T follicular helper cell (primary cell): Measurements from ENCODE around the gene SATL1.
"Not testable (repeated sequence)": the region's sequence is repeated elsewhere in the genome, so short reads cannot be mapped to it uniquely, and the experiment has no call there.

ENCODE experiments used
- DNase-seq: peaks from one replicate; pipeline ENCODE4 v3.0.0-alpha.2; 2020; ENCODE audit warnings: low read depth
- total RNA-seq, 2 experiments: gene quantifications; one replicate each; lab custom pipeline; 2026; lab: John Stamatoyannopoulos, UW

The SATL1 gene, protein sequence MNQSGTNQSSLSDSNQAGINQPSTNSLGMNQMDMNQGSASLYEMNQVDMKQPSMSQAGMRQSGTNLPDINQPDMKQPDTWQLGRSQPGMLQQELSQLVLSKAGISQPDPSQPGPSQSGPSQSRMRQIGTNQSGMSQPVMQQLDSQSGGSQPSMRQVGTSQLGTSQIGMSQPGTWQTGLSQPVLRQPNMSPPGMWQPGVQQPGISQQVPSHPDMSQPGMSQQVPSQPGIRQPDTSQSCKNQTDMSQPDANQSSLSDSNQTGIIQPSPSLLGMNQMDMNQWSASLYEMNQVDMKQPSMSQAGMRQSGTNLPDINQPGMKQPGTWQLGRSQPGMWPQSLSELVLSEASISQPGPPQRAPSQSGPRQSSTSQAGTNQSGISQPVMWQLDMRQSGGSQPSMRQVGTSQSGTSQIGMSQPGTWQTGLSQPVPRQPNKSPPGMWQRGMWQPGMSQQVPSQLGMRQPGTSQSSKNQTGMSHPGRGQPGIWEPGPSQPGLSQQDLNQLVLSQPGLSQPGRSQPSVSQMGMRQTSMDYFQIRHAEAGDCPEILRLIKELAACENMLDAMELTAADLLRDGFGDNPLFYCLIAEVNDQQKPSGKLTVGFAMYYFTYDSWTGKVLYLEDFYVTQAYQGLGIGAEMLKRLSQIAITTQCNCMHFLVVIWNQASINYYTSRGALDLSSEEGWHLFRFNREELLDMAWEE
- 0 to 0.06 reads per million in 2 experiments for total RNA-seq

- no peak for DNase-seq
These were observed at the start of gene SATL1, which contains the start of gene ZNF711 for GRCh38 chrX:85243761-85244449. TSS of gene SATL1 (minus strand) at chrX:85243779. CDS start at chrX:85108968, 134,811 bp downstream. TSS of gene ZNF711 (plus strand) at chrX:85243991. CDS start at chrX:85247573, 3,582 bp downstream.

DNA sequence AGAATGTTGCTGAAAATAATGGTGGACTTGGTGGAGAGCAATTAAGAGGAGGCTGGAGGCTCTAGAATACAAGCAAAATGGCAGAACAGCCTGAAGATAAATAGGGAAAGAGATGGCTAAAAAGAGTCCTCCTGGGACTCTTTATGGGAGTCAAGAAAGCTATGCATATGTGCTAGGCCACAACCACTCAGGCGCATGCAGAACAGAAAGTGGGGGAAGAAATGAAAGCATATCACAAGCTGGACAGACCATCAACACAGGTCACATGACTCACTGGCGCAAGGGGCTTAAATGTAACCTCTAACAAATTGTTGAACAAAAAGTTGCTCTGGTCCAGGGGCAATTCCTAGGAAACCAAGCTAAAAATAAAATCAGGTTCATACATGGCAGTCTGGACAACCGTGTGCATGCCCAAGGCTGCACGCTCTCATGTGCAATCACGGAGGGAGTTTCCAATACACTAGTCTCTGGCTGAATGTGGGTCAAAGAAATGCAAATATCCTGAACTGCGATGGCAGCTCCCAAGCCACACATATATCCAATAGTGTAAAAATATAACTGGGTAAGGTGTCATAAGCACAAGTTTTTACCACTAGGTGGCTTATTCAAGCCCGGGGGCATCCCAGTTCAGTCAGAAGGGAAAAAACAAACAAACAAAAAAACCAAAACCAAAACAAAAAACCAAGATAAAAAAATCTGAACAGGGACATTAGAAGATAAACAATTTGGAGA lies 45.6 kb upstream of the SATL1 start:
- no peak for DNase-seq

DNA sequence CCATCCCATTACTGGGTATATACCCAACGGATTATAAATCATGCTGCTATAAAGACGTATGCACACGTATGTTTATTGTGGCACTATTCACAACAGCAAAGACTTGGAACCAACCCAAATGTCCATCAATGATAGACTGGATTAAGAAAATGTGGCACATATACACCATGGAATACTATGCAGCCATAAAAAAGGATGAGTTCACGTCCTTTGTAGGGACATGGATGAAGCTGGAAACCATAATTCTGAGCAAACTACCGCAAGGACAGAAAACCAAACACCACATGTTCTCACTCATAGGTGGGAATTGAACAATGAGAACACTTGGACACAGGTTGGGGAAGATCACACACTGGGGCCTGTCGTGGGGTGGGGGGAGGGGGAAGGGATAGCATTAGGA lies 41.7 kb upstream of the SATL1 start:
- not testable (repeated sequence) for DNase-seq

DNA sequence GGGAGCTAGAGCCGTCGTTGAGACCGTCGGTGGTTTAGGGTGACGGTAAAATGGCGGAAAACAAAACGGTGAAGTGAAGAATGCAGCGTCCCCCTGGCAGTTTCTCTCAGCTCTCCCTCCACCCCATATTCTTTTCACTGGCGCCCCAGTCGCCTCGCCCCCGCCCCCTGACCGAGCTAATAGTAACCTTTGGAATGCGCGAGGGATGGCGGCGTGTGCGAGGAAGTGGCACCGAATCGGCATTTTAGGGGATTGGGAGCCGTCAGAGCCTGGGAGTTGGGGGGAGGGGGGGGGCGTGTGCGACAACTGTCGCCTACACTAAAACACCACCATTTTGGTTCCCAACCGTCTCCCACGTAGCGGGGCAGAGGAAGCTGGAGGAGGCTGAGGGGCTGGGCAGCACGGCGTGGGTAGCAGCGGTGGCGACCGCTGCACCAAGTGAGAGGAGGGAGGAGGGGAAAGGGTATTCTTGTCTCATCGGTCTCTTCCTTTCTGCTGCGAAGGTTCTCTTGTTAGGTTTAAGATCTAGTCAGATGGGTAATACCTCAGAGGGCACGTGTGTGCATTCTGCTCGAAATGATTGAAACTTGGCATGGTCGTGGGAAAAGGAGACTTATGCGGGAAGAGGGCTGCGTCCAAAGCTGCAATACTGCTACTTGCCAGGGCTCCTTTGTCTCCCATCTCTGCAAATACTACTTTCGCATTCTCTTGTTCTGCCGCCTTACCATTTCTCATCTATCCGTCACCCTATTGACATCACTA lies 1.1 kb upstream of the SATL1 start:
- no peak for DNase-seq

DNA sequence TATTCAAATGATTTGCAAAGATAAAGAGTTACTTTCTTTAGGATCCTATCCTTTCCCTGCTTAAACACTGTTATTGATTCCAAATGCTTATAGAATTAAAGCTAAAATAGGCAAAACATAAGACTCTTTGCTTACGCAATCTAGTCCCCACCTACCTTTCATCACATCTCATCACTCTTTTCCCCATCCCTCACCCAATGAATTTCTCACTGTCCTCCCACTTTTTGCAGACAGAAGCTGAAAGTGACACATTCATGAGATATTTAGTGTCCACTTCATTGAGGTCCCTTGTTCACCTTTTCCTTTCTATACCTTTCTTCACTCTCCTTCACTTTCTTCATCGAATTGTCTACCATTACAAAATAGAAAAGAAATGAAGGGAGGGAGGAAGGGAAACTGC lies 424 bp downstream of the SATL1 start:
- DNase-seq, result no peak

GRCh38 chrX:85223359-85223758 lies 20.2 kb downstream of the SATL1 start:
- no peak for DNase-seq

GRCh38 chrX:85221361-85221760 lies 22.2 kb downstream of the SATL1 start:
- DNase-seq, result no peak

GRCh38 chrX:85215946-85216345 lies 27.6 kb downstream of the SATL1 start:
- DNase-seq, result no peak

DNA sequence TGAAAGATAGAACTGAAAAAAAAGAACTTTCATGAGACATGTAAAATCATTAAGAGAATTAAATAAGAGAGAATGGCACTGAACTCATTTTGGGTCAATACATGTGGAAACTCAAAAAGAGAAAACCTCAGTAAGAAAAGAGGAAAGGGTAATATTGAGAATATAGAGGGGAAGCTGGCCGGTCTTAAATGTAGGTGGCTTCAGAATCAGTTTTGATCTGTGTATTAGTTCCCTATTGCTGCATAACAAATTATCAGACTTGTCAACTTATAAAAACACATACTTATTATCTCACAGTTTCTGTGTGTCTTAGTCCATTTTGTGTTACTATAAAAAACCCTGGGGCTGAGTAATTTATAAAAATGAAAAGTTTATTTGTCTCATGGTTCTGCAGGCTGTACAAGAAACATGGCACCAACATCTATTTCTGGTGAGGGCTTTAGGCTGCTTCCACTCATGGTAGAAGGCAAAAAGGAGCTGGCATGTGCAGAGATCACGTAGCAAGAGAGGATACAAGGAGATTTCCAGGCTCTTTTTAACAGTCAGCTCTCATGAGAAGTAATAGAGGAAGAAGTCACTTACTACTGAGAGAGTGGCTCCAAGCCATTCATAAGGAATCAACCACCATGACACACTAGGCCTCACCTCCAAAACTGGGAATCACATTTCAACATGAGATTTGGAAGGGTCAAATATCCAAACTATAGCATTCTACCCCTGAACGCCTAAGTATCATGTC lies 29.6 kb downstream of the SATL1 start:
- no peak for DNase-seq

- no peak for DNase-seq
These were observed 40.1 kb downstream of the SATL1 start for GRCh38 chrX:85203461-85203970.

DNA sequence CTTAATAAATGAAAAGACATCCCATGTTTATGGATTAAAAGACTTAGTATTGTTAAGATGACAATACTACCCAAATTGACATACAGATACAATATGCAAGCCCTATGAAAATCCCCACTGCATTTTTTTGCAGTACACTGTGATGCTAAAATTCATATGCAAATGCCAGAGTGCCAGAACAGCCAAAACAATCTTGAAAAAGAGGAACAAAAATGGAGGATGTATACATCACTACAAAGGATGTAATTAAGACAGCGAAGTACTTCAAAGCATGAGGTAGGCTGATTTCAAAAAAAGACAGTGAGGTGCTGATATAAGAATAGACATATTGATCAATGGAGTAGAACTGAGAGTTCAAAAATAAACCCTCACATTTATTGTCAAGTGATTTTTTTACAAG lies 47.3 kb downstream of the SATL1 start:
- no peak for DNase-seq

DNA sequence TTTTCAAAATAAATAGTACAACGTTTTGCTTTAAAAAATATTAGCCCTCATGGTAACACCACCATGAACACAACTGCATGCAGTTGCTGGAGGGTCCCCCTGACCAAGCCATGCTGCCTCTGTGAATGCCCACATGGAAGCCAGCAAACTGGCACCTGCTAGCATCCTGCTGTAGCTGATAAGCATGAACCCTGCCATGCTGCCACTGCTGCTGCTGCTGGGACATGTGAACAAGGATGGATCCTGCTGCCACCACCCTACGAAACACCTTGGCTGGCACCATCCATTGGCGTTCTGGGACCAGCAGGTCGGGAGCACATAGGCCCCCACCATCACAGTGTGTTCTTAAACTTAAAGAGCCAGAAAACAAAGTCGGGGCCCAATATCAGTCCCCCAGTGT lies 83.9 kb downstream of the SATL1 start:
- no peak for DNase-seq

DNA sequence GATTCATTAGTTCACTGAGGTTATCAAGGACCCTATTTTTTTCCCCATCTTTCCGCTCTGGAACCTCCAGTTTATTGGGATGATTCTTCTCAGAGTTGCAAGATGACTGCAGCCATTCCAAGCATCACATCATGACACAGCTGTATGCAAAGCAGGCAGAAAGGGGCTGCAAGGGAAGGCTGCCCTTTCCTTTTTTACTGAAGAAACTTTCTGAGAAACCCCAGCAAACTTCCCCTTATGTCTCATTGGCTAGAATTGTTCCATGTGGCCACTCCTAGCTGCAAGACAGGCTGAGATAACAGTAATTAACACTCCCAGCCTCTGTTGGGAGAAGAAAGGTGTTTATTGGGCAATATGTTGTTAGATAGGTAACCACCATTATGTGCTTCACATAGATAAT lies 102.6 kb downstream of the SATL1 start:
- no peak for DNase-seq

- no peak for DNase-seq
These were observed 104.2 kb downstream of the SATL1 start for GRCh38 chrX:85139422-85139821.

GRCh38 chrX:85136409-85136808 lies 107.2 kb downstream of the SATL1 start:
- DNase-seq, result no peak

GRCh38 chrX:85115252-85115651 lies 128.3 kb downstream of the SATL1 start:
- DNase-seq, result no peak

DNA sequence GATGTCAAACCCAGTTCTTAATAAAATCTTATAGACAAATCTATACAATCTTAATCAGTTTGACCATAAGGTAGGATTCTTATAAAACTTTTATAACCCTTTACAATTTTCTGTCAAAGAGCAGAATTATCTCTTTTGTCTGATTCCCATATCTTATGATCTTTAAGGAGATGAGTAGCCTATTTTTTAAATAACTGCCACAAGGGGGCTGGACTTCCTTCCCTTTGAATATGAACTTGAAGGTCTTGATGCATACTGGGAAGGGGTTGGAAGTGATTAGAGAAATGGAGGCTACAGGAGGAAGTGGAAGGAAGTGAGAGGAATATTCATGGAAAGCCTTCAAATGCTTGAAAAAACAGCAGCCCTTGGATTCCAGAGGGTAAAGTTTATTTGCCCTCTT lies 128.8 kb downstream of the SATL1 start:
- no peak for DNase-seq

- no peak for DNase-seq
These were observed 129.4 kb downstream of the SATL1 start for GRCh38 chrX:85114171-85114570.

DNA sequence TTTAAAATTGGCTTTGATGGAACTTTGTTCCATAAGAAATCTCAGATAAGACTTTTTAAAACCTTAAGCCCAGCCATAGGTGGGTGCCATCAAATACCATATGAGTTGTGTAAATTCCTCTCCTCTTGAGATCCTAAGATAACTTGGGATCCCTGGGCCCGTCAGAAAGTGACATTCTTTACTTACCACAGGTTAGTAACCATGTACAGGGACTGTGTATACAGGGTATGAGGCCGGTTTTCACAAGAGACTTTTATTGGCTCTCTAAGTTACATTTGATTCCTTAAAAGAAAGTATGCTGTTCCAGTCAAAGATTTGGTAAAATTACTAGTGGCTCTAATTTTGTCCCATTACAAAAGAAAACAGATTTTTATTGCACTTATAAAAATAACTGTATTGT lies 129.8 kb downstream of the SATL1 start:
- DNase-seq, result no peak

GRCh38 chrX:85112293-85112692 lies 131.3 kb downstream of the SATL1 start:
- no peak for DNase-seq
